ENCODE results near the gene ADAM8.

Gene ADAM8

DNA sequence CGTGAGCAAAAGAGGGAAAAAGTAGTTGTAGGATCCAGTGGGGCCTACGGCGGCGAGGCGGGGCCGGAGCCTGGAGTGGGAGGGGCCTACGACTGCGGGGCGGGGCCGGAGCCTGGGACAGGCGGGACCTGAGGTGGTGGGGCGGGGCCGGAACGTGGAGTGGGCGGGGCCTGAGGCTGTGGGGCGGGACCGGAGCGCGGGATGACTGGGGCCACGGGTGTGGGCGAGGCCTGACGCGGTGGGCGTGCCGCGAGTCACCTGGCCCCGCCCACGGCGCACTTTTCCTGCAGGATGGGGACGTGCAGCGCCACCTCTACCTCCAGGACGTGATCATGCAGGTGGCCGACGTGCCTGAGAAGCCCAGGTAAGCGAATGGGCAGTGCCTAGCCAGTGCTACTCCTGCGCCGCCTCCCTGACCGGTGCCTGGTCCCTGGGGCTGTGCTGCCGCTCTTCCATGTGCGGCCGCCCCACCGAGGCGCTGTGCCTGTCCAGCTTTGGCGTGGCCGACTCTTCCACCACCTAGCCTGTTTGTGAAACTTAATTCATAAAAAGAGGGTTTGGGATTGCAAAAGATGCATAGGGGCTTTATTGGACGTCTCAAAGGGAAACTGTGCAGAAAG lies 32.5 kb upstream of the ADAM8 start:
- H3K27ac Mint-ChIP-seq = no peak overlapping the region
- peaks cover 3% of the 10 kb centered on the region for H3K27me3 Mint-ChIP-seq (ENCODE audit: low read depth, poor library complexity)
- H3K4me3 Mint-ChIP-seq = peak overlapping the region; percentile 78
- peaks cover 40% of the 10 kb centered on the region for H3K4me1 Mint-ChIP-seq
- TF ChIP-seq, protein P1, sequence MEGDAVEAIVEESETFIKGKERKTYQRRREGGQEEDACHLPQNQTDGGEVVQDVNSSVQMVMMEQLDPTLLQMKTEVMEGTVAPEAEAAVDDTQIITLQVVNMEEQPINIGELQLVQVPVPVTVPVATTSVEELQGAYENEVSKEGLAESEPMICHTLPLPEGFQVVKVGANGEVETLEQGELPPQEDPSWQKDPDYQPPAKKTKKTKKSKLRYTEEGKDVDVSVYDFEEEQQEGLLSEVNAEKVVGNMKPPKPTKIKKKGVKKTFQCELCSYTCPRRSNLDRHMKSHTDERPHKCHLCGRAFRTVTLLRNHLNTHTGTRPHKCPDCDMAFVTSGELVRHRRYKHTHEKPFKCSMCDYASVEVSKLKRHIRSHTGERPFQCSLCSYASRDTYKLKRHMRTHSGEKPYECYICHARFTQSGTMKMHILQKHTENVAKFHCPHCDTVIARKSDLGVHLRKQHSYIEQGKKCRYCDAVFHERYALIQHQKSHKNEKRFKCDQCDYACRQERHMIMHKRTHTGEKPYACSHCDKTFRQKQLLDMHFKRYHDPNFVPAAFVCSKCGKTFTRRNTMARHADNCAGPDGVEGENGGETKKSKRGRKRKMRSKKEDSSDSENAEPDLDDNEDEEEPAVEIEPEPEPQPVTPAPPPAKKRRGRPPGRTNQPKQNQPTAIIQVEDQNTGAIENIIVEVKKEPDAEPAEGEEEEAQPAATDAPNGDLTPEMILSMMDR (IDR thresholded peaks at IDR 0.05) = no peak
- H3K36me3 Mint-ChIP-seq (ENCODE audit: low read depth) = peaks cover 24% of the 10 kb centered on the region
- H3K9me3 Mint-ChIP-seq = no peaks in the 10 kb centered on the region
- DNase-seq = peak; percentile 98

- peaks cover 43% of the 10 kb centered on the region for H3K4me1 Mint-ChIP-seq
- TF ChIP-seq, protein P1 (IDR thresholded peaks at IDR 0.05) = no peak
Observed at GRCh38 chr10:133308421-133309099, 31.9 kb upstream of the ADAM8 start, which contains the start of the genes TUBGCP2 and ZNF511. TSS of gene TUBGCP2 (minus strand) at chr10:133308872. CDS start at chr10:133302941, 5,931 bp downstream. TSS of gene ZNF511 (plus strand) at chr10:133308914. CDS start at chr10:133308944, 30 bp downstream.

DNA sequence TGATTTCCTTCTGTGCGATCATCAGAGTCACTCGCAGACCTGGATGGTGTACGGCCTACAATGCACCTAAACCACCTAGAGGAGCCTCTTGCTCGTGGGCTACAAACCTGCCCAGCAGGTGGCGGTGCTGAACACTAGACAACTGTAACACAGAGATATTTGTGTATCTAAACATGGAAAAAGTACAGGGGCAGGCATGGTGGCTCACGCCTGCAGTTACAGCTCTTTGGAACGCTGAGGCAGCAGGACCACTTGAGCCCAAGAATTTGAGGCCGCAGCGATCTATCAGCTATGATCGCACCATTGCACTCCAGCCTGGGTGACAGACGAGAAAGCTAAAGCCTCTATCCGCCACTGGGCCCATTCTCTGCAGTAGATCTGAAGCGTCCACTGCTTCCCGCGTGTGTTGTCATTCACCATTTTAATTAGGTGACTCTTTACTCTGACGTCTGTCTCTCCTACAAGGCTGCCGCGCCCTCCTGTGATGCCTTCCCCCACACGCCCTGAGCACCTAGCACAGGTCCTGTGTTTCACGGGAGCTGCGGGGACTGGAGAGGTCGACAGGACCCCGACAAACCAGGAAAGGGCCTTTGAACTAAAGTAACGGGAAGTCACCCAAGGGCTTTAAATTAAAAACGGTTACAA lies 31.2 kb upstream of the ADAM8 start:
- TF ChIP-seq, protein P1 (IDR thresholded peaks at IDR 0.05) = peak; percentile 59
- peaks cover 3% of the 10 kb centered on the region for H3K27me3 Mint-ChIP-seq (ENCODE audit: low read depth, poor library complexity)
- peak overlapping the region; percentile 99 for H3K4me3 Mint-ChIP-seq
- H3K9me3 Mint-ChIP-seq = no peaks in the 10 kb centered on the region
- peaks cover 29% of the 10 kb centered on the region for H3K36me3 Mint-ChIP-seq (ENCODE audit: low read depth)
- H3K4me1 Mint-ChIP-seq = peaks cover 45% of the 10 kb centered on the region
- DNase-seq = peak; percentile 75
- peak overlapping the region; percentile 99 for H3K27ac Mint-ChIP-seq

More at GRCh38 chr10:133308421-133309099, 31.9 kb upstream of the ADAM8 start, which contains the start of the genes TUBGCP2 and ZNF511:
- Mint-ChIP-seq H3K27ac (peak within 1 kb of the TSS; percentile 99), H3K4me3 (peak within 1 kb of the TSS; percentile 99), H3K9me3 (no peaks in the 10 kb centered on the region), H3K27me3 (ENCODE audit: low read depth, poor library complexity) (peaks cover 3% of the 10 kb centered on the region), H3K36me3 (ENCODE audit: low read depth) (peaks cover 27% of the 10 kb centered on the region)
- peak; percentile 88 for DNase-seq

DNA sequence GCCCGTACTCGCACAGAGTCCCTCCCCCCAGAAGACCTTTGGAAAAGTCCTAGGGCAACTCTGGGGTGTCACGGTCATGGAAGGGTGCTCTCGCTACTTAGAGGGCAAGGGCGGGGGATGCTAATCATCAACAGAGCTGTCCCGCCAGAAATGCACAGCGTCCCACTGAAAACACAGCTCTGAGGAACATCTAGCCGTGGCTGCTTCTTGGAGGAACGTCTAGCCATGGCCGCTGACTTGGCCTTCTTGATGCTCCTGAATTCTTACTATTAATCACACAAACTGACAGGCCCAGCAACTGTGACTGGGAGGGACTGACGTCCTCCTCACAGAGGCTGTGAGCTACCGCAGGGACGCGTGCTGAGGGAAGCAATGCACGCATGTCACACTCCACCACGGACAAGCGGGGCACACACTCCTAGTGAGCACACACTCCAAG lies 30.3 kb upstream of the ADAM8 start:
- Mint-ChIP-seq H3K4me3 (peak overlapping the region; percentile 99), H3K36me3 (ENCODE audit: low read depth) (peaks cover 29% of the 10 kb centered on the region), H3K4me1 (peaks cover 45% of the 10 kb centered on the region), H3K27ac (peak overlapping the region; percentile 77), H3K27me3 (ENCODE audit: low read depth, poor library complexity) (peaks cover 3% of the 10 kb centered on the region), H3K9me3 (no peaks in the 10 kb centered on the region)
- no peak for DNase-seq
- TF ChIP-seq, protein P1 (IDR thresholded peaks at IDR 0.05) = no peak

GRCh38 chr10:133306097-133306476 lies 29.4 kb upstream of the ADAM8 start:
- Mint-ChIP-seq H3K27me3 (ENCODE audit: low read depth, poor library complexity) (peaks cover 3% of the 10 kb centered on the region), H3K9me3 (no peaks in the 10 kb centered on the region)
- no peak for DNase-seq

More at GRCh38 chr10:133306097-133306476, 29.4 kb upstream of the ADAM8 start:
- Mint-ChIP-seq H3K4me1 (peaks cover 45% of the 10 kb centered on the region), H3K4me3 (peak overlapping the region; percentile 28), H3K27ac (no peak overlapping the region), H3K36me3 (ENCODE audit: low read depth) (peaks cover 22% of the 10 kb centered on the region)
- TF ChIP-seq, protein P1 (IDR thresholded peaks at IDR 0.05) = no peak
